Mesenteric fat pad (tissue), 1 donor: ENCODE results near the gene PAX7. TPM values are rescaled to one million over a fixed set of nuclear protein-coding genes. Genes with fewer than 3 reads are reported as not detected.

ENCODE experiments used
- DNase-seq: peaks from one replicate; pipeline ENCODE4 v3.0.0-alpha.2; 2020; ENCODE audit warnings: low spot score
- total RNA-seq: library from RNA; stranded (reverse); fragmentation: NEBNext Ultra II Directional; extraction: Animal tissue kit (Norgen Biotek cat#: 25700); gene quantifications from one replicate; pipeline ENCODE4 v1.2.1, GENCODE V29; 2021
- donor health status: DM: yes; HTN: yes; CAD: no.

The PAX7 gene
- total RNA-seq, 1 donor from 2014 or later: not detected

DNA sequence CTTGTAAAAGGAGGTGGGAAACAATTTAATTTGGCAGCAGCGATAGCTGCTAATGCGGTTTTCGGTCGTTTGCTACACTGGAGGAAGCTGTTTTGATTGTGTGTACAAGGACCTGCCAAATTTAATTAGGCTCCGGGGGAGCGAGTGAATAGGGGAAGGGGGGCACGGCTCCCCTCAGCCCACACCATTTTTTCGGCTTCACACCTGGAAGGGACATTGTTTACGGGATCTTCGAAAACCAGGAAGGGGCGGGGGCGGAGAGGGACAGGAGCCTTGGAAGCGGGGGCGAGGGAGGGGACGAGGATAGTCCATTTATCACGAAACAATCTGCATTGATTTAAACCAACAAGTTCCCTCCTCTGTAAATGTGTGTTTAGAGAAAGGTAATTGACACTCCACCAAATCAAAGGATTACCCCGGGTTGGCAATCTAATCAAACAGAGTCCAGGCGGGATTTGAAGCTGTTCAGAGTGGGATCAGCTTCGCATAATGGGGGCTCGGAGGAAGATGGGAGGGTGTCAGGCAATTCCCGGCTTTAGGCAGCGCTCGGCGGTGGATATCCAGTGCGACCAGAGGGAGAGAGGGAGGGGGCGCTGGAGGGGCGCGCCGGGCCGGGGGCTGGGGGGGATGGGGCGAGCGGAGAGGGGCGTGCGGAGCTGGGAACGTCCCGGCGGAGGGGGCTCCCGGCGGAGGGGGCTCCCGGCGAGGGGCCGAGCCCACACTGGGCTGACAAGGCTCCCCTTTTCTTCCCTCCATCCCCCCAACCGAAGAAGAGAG lies 9.8 kb downstream of the PAX7 start:
- no peak for DNase-seq

DNA sequence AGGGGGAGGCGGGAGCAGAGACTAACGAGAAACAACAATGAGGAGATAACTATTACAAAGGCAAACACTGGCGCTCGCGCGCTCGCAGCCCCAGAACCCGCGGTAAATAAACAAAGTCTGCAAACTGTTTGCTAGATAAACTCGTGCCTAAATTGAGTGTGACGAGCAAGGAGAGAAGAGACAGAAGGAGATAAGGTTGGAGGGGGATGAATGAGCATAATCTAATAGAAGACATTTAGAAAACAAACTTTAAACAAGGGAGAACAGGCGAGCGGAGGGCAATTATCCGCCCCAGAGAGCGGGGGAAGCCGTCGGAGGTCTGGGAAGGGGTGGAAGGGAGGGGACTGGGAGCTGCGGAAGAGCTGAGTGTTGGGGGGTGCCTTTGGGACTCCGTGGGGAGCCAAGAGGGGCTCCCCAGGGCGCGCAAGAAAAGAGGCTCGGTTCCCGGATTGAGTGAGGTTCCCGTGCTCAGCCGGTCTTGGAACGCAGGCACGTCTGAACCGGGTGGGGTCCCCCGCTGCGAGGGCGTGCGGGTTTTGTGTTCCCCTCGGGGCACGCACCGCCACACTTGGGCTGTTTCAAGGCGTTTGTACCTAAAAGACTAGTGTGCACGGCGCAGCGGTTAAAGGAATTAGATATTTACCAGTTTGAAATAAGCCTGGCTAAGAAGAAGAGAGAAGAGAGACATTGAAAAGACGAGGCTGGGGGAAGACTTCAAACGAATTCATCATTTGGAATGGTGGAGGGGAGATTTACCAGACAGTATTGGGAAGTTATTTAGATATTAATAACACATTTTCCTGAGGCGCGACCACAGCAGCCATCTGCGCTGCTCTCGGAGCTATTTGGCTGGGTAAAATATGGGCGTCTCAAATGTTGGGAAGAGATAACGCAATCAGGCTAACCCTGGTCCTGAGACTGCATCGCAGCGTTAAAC lies 10.6 kb downstream of the PAX7 start:
- DNase-seq: no peak

DNA sequence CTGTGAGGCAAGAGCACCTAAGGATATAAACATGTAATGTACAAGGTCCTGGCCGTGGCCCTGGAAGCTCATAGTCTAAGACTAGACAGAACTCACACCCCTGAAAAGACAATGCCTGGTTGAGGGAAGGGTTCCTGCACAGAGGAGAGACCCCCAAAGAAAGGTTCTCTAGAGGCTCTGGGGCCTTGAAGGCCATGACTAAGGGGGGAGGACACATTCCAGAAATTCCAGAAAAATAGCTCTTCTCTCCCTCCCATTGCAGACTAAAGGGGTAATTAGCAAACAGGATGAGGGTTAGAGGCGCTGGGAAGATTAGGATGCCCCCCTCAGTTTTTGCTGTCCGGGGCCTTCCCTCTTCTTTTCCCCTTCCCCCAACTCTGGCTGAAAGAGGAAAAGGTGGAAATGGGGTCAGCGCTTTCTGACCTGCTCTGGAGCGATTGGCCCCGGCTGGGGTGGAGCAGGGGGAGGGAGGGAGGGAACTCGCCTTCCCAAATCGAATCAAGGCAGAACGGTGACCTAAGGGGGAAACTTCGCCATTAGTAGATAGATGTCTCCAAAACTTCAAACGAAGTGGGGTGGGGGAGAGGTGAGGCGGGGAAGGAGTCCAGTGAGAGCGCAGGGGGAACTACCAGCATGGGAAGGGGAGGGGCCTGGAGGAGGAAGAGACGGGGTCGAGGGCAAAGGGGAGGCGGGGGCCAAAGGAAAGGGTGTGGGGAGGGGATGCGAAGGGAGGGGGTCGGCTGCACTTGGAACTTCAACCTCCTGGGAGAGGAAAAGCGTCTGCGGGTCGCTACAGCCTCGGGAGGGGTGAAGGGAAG lies 11.8 kb downstream of the PAX7 start:
- no peak for DNase-seq

DNA sequence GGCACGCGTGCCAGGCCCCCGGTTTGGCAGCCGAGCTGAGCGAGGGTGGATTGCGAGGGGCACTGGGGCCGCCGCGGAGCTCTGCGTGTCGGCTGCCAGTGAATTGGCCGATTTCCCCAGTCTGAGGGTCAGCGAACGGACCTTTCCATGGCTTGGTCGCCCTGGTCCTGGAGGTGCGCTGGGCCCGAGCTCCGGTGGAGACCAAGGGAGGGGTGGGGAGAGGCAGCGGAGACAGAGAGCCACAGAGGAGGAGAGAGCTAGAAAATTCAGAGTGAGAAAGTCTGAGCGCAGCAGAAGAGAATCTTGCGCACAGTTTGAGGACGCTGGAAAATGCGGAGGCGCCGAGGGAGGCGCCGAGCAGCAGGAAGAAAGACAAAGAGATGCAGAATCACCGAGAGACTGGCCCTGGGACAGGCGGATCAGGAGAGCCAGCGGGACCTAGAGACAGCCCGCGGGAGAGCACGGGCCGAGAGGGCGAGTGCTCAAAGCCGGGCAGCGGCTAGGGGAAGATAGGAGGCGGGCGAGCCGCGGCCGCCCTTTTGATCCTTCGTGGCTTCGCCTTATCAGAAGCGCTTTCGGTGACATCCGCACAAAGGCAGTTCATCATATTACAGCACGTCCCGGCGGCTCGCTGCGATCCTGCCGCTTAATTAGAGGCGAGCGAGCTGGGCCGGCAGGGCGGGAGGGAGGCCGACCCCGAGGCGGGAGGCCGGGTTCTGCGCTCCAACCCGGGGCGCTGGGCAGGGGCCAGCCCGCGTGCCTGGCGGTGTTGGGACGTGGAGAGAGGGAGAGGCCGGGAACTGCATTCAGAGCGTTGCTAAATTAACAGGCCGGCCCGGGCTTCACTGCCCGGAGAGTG lies 12.7 kb downstream of the PAX7 start:
- no peak for DNase-seq

DNA sequence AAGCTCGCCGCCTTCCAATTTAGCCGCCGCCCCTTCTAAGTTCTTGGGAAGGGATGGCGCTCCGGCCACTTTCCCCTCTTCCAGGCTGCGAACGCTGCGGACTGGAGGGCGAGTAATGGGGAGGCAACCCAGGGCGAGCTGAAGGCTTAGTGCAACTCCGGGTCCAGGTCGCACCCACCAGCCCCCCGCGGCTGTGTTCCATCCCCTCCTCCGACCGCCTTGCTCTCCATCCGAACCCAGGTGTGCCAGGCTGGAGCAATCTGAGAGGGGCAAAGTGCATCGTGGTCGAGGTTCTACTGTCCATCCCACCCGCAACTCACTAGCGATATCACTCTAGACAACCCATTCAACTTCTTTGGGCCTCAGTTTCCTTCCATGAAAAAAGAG lies 13.4 kb downstream of the PAX7 start:
- DNase-seq: no peak

DNA sequence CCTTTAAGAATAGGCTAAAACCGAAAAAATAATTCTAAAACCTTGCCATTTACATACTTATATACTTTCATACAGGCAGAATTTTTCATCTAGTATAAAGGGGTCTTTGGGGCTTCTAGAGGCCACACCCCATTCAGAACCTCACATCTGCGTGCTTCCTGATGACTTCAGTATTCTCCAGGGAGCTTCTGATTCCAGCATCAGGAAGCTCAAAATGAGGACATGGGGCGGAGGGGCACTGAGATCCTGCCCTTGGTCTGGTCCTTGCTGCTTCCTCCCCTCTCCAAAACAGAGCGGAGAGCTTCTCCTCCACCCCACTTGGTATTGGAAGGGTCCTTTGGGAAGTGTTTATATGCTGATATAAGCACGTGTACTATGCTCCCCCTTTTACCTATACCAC lies 13.8 kb downstream of the PAX7 start:
- no peak for DNase-seq

DNA sequence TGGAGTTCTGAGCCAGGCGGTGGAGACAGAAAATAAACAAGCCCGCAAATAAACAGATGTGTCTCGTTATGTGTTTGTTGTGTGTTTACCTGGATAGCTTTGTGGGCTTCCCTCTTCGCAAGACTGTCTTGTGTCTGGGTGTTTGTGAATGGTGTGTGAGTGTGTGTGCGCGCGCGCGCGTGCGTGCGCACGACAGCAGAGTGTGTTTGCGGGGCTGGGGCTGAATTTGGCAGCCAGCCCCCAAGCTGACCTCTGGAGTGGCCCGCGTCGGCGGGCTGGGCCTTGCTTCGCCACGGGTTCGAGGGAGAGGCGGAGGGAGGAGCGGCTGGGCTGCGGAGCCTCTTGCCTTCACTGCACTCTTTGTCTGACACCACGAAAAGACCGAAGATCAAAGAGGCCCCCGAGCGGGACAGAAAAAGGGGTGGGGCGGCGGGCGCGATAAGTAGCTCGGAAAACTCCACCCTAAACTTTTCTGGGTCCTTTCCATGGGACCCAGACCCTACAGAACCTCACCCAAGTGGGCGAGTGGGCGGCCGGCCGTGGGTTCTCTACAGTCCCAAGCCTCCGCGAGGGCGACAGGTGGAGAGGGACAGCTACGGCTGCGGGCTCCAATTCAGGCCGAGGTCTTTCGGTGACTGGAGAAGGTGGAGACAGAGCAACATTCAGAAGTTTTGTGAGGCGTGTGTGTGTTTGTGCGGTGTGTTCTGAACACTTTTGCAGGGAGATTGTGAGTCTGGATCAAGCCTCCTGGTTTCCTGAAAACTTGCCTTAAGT lies 14.5 kb downstream of the PAX7 start:
- no peak for DNase-seq

DNA sequence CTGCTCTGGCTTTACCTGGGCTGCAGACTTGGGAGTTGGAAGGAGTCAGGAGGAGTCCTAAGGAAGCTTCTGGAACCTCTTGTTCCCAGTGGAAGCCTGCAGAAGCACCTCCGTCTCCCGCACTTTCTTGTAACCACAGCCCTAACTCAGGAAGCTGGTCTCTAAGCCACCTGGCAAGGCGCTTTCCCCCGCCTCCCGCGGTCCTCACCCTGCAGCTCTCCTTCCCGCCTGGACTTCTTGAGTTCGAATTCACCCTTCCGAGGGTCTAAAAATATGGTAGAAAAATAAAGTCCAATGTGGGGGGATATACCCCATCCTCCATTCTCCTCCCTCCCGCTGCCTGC lies 15.1 kb downstream of the PAX7 start:
- no peak for DNase-seq

DNA sequence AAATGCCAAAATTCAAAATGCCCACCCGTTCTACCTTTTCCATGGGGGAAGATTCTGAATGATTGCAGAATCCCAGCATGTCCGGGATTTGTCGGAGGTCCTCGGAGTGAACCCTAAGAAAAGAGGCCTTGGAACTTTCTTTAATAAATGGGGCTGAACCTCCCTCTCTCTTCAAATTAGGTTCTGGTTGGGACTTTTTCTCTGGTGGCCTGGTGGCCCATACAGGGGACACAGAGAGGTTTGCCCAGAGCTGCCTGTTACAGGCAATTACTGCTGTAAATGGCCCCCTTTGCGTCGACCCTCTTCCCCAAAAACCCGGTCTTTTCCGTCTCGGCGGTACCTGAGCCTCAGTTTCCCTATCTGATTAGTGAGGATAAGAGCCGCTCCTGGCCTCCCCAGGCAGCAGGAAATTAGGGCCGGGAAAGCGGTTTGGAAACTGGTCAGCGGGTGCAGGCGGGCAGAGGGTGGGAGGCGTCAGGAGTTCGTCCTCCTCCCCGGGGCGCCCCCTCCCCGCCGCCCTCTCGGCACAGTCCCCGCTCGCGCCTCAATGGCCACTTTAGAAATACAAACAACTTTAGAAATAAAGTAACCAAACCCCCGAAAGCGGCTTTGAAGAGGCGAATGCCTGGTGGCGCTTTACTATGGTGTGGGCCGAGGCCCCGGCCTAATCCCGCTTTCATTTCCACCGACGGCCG lies 15.6 kb downstream of the PAX7 start:
- DNase-seq: no peak

DNA sequence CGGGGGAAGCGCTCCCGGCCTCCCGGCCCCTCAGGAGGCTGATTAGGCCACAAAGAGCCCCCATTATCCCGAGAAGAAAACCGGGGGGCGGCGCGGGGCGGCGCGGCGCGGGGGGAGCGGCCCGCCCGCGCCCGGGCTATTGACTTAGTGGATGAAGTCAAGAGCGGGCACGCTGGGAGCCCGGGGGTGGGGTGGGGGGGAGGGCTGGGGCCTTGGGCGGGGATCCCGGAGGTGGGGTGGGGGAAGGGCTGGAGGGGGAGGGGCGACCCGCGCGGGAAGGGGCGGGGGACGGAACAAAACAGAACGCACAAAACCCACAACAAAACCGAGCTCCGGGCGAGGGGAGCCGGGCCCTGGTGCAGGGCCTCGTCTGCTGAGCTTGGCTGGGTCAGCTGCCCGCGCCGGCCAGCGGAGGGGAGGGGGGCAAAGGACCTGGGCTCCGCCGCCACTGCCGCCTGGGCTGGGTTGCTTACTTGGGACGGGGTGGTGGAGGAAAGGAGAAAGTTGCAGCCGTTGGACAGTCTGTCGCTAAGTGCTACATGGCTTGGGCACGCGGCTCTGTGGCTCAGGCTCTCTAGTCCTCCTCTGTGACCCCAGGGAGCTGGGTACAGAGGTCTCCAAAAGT lies 16.3 kb downstream of the PAX7 start:
- no peak for DNase-seq

DNA sequence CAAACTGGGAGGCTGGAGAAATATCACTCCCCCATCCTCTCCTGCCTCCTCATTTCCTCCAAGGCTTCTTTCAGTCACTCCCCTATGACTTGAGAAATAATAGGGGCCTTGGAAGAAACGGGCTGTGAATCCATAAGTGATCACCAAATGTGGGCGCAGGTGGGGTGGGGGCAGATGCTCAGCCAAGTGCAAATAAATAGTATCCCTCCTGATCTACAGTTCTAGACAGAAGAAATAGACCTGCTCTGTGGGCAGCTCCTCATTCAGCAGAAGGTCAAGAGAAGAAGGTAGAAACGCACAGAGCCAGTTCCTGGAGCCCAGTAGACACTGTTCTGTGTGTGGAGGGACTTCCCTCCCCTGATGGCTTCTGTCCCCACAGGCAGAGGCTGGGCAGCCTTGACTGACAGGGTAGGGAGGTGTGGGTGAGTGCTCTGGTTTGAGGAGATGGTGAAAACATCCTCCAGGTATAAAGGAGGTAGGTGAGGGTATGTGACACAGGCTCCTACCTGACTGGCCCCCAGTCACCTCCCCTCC lies 17.1 kb downstream of the PAX7 start:
- no peak for DNase-seq

DNA sequence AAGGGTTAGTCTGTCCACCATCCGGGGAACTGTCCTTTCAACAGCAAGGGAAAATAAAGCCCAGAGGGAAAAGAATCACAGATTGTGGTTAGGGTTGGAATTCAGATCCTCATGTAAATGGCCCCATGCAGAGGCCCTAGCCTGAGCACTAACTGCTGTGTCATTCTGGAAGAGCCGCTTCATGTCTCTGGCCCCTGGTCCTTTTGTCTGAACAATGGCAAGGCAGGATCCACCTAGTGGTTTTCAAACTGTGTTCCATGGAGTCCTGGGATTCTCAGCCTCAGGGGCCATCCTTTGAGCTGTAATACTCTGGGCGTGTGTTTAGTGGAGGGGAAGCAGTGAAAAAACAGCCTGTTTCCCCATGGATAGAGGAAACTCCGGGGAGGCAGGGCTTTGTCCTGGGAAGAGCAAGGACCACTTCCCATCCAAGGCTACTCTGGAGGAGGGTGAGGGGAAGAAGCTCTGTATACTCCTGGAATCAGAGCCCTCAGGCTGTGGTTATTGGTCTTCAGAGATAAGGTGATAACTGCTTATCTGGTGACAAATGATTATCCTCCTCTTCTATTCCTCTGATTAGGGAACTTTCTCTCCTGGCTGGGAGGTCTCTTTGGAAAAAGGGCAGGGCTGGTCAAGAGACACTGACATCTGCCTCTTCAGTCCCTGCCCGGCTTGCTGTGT lies 19.2 kb downstream of the PAX7 start:
- no peak for DNase-seq

DNA sequence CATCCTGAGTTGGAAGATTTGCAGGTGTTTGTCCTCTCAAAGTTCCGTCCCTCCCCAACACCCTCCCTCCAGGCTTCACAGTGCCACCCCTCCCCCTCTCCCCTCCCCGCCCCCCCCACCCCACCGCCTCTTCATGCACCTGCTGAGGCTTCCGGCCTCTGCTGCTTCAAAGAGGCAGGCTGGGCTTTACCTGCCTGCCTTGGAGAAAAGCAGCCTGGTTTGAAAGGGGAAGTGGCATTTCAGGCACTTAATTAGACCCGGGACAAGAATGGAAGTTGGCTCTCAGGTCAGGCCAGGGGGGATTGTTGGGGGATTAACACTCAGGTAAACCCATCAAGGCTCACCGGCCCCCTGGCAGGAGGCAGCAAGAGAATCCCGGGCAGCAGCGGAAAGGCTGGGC lies 21.1 kb downstream of the PAX7 start:
- DNase-seq: no peak

DNA sequence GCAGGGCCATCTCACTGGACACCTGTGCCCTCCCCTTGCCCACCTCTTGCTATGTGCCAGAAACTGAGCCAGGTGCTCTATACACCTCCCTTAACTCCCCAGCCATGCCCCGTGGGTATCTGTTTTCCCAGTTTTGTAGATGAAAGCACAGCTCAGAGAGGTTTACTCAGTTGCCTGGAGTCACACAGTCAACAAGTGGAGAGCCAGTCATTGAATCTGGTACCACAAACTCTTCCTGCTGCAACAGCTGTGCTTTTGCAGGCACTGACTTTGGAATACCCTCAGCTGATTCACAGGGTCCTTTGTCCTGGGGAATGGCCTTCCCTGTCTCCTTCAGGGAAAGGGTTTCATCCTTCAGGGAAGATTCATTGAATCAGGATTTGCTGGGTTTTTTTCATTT lies 22.1 kb downstream of the PAX7 start:
- no peak for DNase-seq

DNA sequence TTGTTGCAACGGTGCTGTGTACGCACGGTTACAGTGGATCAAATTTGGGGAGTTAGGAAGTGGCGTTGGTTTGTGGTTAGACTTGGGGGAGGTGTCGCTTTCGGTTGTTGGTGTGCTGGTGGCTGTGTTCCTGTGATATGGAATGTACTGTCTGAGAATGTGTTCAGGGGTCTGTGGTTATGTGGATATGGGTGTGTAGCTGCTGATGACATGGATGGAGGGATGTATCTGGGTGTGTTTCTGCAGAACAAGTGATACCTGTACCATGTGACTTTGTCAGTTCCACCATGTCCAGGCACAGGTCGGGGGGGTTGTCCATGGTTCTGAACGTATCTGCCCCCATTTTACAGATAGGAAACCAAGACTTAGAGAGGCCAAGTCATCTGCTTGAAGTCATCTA lies 22.7 kb downstream of the PAX7 start:
- no peak for DNase-seq

DNA sequence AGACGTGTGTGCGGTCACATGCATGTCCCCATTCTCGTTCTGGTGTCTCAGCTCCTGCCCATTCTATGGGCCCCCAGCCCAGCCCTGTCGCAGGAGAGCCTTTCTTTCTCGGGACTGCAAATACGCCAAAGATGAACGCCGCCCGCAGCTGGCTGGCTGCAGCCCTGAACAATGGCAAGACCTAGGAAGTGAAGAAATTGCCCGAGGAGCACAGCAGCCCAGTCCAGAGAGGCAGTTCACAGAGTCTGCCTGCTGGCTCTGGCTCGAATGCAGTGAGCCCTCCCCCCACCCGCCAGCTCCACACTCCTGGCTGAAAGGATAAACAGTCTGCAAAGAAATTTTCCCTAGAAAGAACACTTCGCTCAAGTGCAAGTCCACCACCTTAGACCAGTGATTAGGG lies 23.3 kb downstream of the PAX7 start:
- DNase-seq: no peak

DNA sequence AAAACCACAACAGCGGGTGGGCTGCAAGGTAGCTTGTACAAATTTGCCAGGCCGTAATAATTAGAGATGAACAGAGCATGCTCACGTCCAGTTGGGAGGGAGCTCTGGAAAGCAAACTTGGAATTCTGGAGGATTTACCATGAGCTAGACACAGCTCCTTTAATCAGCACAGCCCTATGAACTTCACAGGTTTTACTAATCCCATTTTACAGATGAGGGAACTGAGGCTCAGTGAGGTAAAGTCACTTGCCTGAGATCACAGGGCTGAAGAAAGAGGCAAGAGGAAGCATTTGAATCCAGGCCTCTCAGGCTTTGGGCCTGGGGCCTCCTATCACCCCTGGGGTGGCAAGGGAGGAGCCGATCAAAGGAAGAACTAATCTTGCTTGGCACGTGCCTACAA lies 24.0 kb downstream of the PAX7 start:
- DNase-seq: no peak
